PC-3 (cell line): Measurements from ENCODE around the gene NPAS1. TPM values are rescaled to one million over a fixed set of nuclear protein-coding genes. Genes with fewer than 3 reads are reported as not detected.

Experiments used
- ATAC-seq: fragments of 200-7000 bp; cut with Tn5 transposase; 2 replicates; pipeline ENCODE4 v1.9.1; 2020; ENCODE audit warnings: mild to moderate bottlenecking, moderate library complexity
- BruUV-seq: library from RNA; stranded (reverse); fragments of 400-500 nt; replicated peaks from 2 replicates; lab custom pipeline; 2021; lab: Mats Ljungman, UMichigan
- CTCF ChIA-PET: fragments of 300-600 bp; sonication (Branson Sonifier 250); formaldehyde crosslinking; loops from one replicate; lab custom pipeline; 2022; ENCODE audit warnings: antibody characterized with exemption; lab: Charles Lee
- POLR2A ChIA-PET: fragments of 300-600 bp; sonication (Branson Sonifier 250); formaldehyde crosslinking; loops from one replicate; lab custom pipeline; 2022; ENCODE audit warnings: antibody characterized with exemption; ENCODE audit not compliant: unreplicated experiment; lab: Charles Lee
- DNase-seq: peaks from one replicate; pipeline ENCODE4 v3.0.0-alpha.2; 2015
- H2AFZ ChIP-seq: fragments of 300-600 bp; sonication (generic); 2 replicates; pipeline ENCODE4 v1.6.0; 2016; ENCODE audit warnings: antibody characterized with exemption, low read length
- H3F3A ChIP-seq: fragments of 300-600 bp; sonication (generic); one replicate; pipeline ENCODE4 v1.6.0; 2017; ENCODE audit warnings: antibody characterized with exemption, low read length, control low read depth, mild to moderate bottlenecking; ENCODE audit not compliant: unreplicated experiment
- H3K27ac ChIP-seq: fragments of 300-600 bp; sonication (generic); 2 replicates; pipeline ENCODE4 v1.5.1; 2016; ENCODE audit warnings: mild to moderate bottlenecking, low read length
- H3K27me3 ChIP-seq: fragments of 300-600 bp; sonication (generic); 2 replicates; pipeline ENCODE4 v1.6.1; 2016; ENCODE audit warnings: low read length, mixed read lengths
- H3K36me3 ChIP-seq: fragments of 300-600 bp; sonication (generic); 2 replicates; pipeline ENCODE4 v1.6.1; 2016; ENCODE audit warnings: low read depth, mixed run types, low read length, mixed read lengths
- H3K4me1 ChIP-seq: fragments of 300-600 bp; sonication (generic); 2 replicates; pipeline ENCODE4 v1.5.1; 2016; ENCODE audit warnings: low read length; ENCODE audit not compliant: insufficient read depth
- H3K4me2 ChIP-seq: fragments of 300-600 bp; sonication (generic); 2 replicates; pipeline ENCODE4 v1.6.0; 2016; ENCODE audit warnings: low read length
- H3K4me3 ChIP-seq: fragments of 300-600 bp; sonication (generic); 2 replicates; pipeline ENCODE4 v1.5.1; 2016; ENCODE audit warnings: mild to moderate bottlenecking, low read length, mixed read lengths
- H3K79me2 ChIP-seq: fragments of 300-600 bp; sonication (generic); 2 replicates; pipeline ENCODE4 v1.6.1; 2017; ENCODE audit warnings: low read length, mixed read lengths
- H3K9ac ChIP-seq: fragments of 300-600 bp; sonication (generic); 2 replicates; pipeline ENCODE4 v1.6.0; 2016; ENCODE audit warnings: mild to moderate bottlenecking, low read length
- H3K9me2 ChIP-seq: fragments of 300-600 bp; sonication (generic); replicated peaks from 2 replicates; pipeline ENCODE4 v1.6.1; 2016; ENCODE audit warnings: mixed run types, low read length, mixed read lengths
- H3K9me3 ChIP-seq: fragments of 300-600 bp; sonication (generic); 2 replicates; pipeline ENCODE4 v1.6.1; 2016; ENCODE audit warnings: low read length, mixed read lengths
- H4K20me1 ChIP-seq: fragments of 300-600 bp; sonication (generic); 2 replicates; pipeline ENCODE4 v1.6.1; 2016; ENCODE audit warnings: low read length, mixed read lengths
- CTCF ChIP-seq: fragments of 300-600 bp; sonication (generic); conservative IDR thresholded peaks from 2 replicates; pipeline ENCODE4 v1.5.1; 2017; ENCODE audit warnings: antibody characterized with exemption, low read depth, mild to moderate bottlenecking, low read length
- EZH2 ChIP-seq: fragments of 300-600 bp; sonication (generic); IDR thresholded peaks from one replicate; pipeline ENCODE4 v1.6.1; 2017; ENCODE audit warnings: antibody characterized with exemption, mild to moderate bottlenecking, low read length; ENCODE audit not compliant: unreplicated experiment
- EZH2phosphoT487 ChIP-seq: fragments of 300-600 bp; sonication (generic); IDR thresholded peaks from 2 replicates; pipeline ENCODE4 v1.6.1; 2018; ENCODE audit warnings: mild to moderate bottlenecking, antibody characterized with exemption, low read length, borderline replicate concordance
- intact Hi-C: fragments of 100-400 bp; cut with micrococcal nuclease; formaldehyde crosslinking; loops from 2 replicates; pipeline ENCODE4 v1.9.0; 2023
- total RNA-seq: library from RNA; depleted of rRNA; stranded (reverse); fragments of >200 nt; gene quantifications from 2 replicates; pipeline ENCODE4 v1.2.3, GENCODE V29; 2014

Gene NPAS1
- total RNA-seq, 1 experiment from 2014 or later: 1.6 TPM

GRCh38 chr19:47068876-47069406 is 49.3 kb downstream of the NPAS1 start:
- TF ChIP-seq EZH2phosphoT487: no peak
- TF ChIP-seq CTCF: no peak
- no peak for TF ChIP-seq EZH2
- H3K9ac ChIP-seq: no peak overlapping the region
- POLR2A ChIA-PET: no interaction called here
- H3K36me3 ChIP-seq: no peaks in the 10 kb centered on the region; the same call in 1 of the 2 replicates
- CTCF ChIA-PET: no interaction called here
- H2AFZ ChIP-seq: no peak overlapping the region
- intact Hi-C loops: no loop called here
- no peaks in the 10 kb centered on the region for H4K20me1 ChIP-seq
- ATAC-seq (no peak), DNase-seq (no peak)
- no TSS peak for BruUV-seq
- no peaks in the 10 kb centered on the region for H3K27me3 ChIP-seq
- H3K27ac ChIP-seq: no peak overlapping the region
- H3K79me2 ChIP-seq: no peaks in the 10 kb centered on the region
- no peaks in the 10 kb centered on the region for H3K4me1 ChIP-seq
- H3K4me3 ChIP-seq: no peak overlapping the region
- no peaks in the 10 kb centered on the region for H3F3A ChIP-seq
- H3K4me2 ChIP-seq: no peak overlapping the region
- no peaks in the 10 kb centered on the region for H3K9me2 ChIP-seq
- H3K9me3 ChIP-seq: no peaks in the 10 kb centered on the region

DNA sequence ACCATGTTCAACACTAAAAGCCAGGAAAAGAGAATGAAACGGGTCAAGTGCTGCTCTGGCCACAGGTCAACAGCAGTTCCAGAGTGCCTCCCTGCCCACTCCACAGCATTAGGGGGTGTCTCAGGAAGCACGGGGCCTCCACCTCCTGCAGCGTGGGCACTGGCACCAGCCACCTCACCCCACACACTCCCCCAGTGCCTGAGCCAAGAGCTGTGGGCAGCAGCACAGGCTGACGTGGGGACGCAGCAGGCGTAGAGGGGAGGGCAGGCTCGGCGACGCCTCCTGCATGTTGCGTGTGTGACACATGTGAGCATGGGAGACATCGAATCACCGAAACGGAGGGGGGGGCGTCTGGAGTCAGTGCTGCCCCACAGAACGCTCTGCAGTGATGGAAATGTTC is 50.2 kb downstream of the NPAS1 start:
- H3K9me2 ChIP-seq: no peaks in the 10 kb centered on the region
- no peak overlapping the region for H3K27ac ChIP-seq
- no peak overlapping the region for H2AFZ ChIP-seq
- no peaks in the 10 kb centered on the region for H3K4me1 ChIP-seq
- H3K4me3 ChIP-seq: no peak overlapping the region
- H3K9me3 ChIP-seq: no peaks in the 10 kb centered on the region
- POLR2A ChIA-PET: no interaction called here
- no peak overlapping the region for H3K9ac ChIP-seq
- H3K36me3 ChIP-seq: no peaks in the 10 kb centered on the region; the same call in 1 of the 2 replicates
- ATAC-seq: no peak
- BruUV-seq: no TSS peak
- H3K27me3 ChIP-seq: no peaks in the 10 kb centered on the region
- no peaks in the 10 kb centered on the region for H3K79me2 ChIP-seq
- no peak for DNase-seq
- TF ChIP-seq EZH2 (no peak), CTCF (no peak), EZH2phosphoT487 (no peak)
- H4K20me1 ChIP-seq: no peaks in the 10 kb centered on the region
- intact Hi-C loops: no loop called here
- CTCF ChIA-PET: no interaction called here
- H3K4me2 ChIP-seq: no peak overlapping the region
- H3F3A ChIP-seq: no peaks in the 10 kb centered on the region

DNA sequence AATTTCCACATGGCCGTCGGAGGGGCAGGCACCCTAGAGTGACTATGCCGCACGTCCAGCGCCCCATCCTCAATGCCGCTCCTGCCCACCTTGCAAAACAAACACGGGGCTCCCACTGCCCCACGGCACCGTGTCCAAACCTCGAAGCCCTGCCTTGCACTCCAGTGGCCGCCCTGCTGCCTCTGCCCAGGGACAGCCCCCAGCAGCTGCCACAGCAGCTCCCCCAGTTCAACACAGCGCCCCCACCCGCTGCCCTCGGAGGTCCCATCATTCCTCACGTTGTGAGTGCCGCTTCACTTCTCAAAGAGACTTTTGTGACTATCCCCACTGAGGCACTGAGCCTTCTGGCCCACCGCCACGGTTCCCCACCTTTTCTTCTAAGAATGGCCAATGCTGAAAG is 51.1 kb downstream of the NPAS1 start:
- TF ChIP-seq EZH2: no peak
- TF ChIP-seq CTCF: no peak
- no peak for TF ChIP-seq EZH2phosphoT487
- H3K27me3 ChIP-seq: no peaks in the 10 kb centered on the region
- ChIA-PET POLR2A (interaction anchor here (0.6 kb wide), 1 partner anchor 43 kb away, joined by 6 read pairs; the partner anchor contains the start of gene ZC3H4), CTCF (no interaction called here)
- no peak overlapping the region for H3K4me2 ChIP-seq
- H3K9ac ChIP-seq: no peak overlapping the region
- BruUV-seq: no TSS peak
- no peaks in the 10 kb centered on the region for H3K9me3 ChIP-seq
- no peaks in the 10 kb centered on the region for H4K20me1 ChIP-seq
- H3K4me1 ChIP-seq: no peaks in the 10 kb centered on the region
- ATAC-seq: no peak
- no peak overlapping the region for H3K27ac ChIP-seq
- H3K79me2 ChIP-seq: peaks cover 7% of the 10 kb centered on the region; the same call in 1 of the 2 replicates
- intact Hi-C loops: no loop called here
- H3K9me2 ChIP-seq: no peaks in the 10 kb centered on the region
- DNase-seq: no peak
- H3F3A ChIP-seq: no peaks in the 10 kb centered on the region
- no peak overlapping the region for H2AFZ ChIP-seq
- no peaks in the 10 kb centered on the region; the same call in 1 of the 2 replicates for H3K36me3 ChIP-seq
- no peak overlapping the region for H3K4me3 ChIP-seq
